ENCODE results near the gene CARD10.

DNA sequence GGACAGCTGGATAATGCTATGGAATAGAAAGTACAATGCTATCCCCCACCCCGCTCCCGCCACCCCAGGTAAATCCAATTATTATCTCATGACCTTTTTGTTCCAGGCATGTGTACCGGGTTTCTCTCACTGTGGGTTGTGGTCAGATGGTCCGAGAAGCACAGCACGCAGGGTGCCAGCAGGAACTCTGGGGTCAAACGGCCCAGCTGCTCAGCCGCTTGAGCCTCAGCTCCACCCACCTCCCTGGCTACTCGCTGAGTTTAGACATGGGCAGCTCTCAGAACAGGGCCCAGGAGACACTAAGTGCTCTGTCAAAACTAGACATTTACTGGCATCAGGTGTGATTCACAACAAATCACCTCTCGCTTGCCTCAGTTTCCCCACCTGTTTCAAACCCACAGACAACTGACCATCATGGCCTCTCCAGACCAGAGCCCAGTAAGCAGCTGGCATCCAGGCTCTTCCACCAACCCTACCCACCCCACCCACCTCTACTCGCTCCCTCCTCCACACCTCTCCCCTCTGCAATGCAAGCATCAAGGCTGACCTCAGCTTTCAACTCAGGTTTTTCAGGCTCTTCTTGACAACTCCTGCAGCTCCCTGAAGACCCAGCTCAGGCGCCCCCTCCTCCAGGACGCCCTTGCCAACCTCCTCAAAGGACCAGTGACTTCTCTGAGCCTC is 20.0 kb downstream of the CARD10 start:
- TF ChIP-seq, protein P1, sequence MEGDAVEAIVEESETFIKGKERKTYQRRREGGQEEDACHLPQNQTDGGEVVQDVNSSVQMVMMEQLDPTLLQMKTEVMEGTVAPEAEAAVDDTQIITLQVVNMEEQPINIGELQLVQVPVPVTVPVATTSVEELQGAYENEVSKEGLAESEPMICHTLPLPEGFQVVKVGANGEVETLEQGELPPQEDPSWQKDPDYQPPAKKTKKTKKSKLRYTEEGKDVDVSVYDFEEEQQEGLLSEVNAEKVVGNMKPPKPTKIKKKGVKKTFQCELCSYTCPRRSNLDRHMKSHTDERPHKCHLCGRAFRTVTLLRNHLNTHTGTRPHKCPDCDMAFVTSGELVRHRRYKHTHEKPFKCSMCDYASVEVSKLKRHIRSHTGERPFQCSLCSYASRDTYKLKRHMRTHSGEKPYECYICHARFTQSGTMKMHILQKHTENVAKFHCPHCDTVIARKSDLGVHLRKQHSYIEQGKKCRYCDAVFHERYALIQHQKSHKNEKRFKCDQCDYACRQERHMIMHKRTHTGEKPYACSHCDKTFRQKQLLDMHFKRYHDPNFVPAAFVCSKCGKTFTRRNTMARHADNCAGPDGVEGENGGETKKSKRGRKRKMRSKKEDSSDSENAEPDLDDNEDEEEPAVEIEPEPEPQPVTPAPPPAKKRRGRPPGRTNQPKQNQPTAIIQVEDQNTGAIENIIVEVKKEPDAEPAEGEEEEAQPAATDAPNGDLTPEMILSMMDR (IDR thresholded peaks at IDR 0.05), result no peak
- no peak for TF ChIP-seq POLR2AphosphoS5 (IDR thresholded peaks at IDR 0.05)

Measured in esophagus muscularis mucosa (tissue), 3 donors.